ENCODE results near the gene LRCH4.

DNA sequence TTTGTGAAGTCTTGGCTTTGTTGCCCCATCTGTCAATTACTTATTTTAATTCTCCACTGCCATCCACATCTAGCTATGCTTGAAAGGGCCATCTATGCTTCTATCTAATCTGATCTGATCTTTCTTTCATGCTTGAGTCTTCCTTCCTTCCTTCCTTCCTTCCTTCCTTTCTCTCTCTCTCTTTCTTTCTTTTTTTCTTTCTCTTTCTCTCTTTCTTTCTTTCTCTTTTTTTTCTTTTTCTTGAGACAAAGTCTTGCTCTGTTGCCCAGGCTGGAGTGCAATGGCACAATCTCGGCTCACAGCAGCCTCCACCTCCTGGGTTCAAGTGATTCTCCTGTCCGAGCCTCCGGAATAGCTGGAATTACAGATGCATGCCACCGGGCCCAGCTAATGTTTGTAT, 44.1 kb upstream of the LRCH4 start:
- TF ChIP-seq, protein P1, sequence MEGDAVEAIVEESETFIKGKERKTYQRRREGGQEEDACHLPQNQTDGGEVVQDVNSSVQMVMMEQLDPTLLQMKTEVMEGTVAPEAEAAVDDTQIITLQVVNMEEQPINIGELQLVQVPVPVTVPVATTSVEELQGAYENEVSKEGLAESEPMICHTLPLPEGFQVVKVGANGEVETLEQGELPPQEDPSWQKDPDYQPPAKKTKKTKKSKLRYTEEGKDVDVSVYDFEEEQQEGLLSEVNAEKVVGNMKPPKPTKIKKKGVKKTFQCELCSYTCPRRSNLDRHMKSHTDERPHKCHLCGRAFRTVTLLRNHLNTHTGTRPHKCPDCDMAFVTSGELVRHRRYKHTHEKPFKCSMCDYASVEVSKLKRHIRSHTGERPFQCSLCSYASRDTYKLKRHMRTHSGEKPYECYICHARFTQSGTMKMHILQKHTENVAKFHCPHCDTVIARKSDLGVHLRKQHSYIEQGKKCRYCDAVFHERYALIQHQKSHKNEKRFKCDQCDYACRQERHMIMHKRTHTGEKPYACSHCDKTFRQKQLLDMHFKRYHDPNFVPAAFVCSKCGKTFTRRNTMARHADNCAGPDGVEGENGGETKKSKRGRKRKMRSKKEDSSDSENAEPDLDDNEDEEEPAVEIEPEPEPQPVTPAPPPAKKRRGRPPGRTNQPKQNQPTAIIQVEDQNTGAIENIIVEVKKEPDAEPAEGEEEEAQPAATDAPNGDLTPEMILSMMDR (IDR thresholded peaks at IDR 0.05): no peak
- TF ChIP-seq EP300 (IDR thresholded peaks at IDR 0.05; ENCODE audit: low read depth): no peak
- no peak for TF ChIP-seq POLR2AphosphoS5 (IDR thresholded peaks at IDR 0.05)

Data from transverse colon (tissue), 4 donors.